Chondrocyte (in vitro differentiated cells): Measurements from ENCODE around the gene PDE10A. TPM values are rescaled to one million over a fixed set of nuclear protein-coding genes. Genes with fewer than 3 reads are reported as not detected.

ENCODE experiments used
- DNase-seq: peaks from one replicate; pipeline ENCODE4 v3.0.0; 2021; ENCODE audit warnings: mixed read lengths, low spot score
- H3K27ac Mint-ChIP-seq: one replicate; pipeline ENCODE4 v1.8.0; 2021; ENCODE audit warnings: mild to moderate bottlenecking, moderate library complexity, mixed read lengths; ENCODE audit not compliant: unreplicated experiment
- H3K27me3 Mint-ChIP-seq: 2 replicates; pipeline ENCODE4 v1.8.0; 2021; ENCODE audit warnings: low read depth, mixed read lengths
- H3K36me3 Mint-ChIP-seq: 2 replicates; pipeline ENCODE4 v1.8.0; 2021; ENCODE audit warnings: low read depth, mixed read lengths
- H3K4me1 Mint-ChIP-seq: 2 replicates; pipeline ENCODE4 v1.8.0; 2021; ENCODE audit warnings: low read depth, mild to moderate bottlenecking, mixed read lengths
- H3K4me3 Mint-ChIP-seq: one replicate; pipeline ENCODE4 v1.8.0; 2021; ENCODE audit warnings: mild to moderate bottlenecking, moderate library complexity, mixed read lengths; ENCODE audit not compliant: unreplicated experiment
- H3K9me3 Mint-ChIP-seq: 2 replicates; pipeline ENCODE4 v1.8.0; 2021; ENCODE audit warnings: low read depth, mixed read lengths
- total RNA-seq: library from RNA; stranded (reverse); gene quantifications from 3 replicates; pipeline ENCODE4 v1.2.1, GENCODE V29; 2021
- TF ChIP-seq, protein P1 (sequence below): fragments of 200-600 bp; sonication (generic); IDR thresholded peaks from 2 replicates; pipeline ENCODE4 v1.5.0; 2021; ENCODE audit warnings: antibody characterized with exemption, mild to moderate bottlenecking, moderate library complexity

The PDE10A gene
- total RNA-seq, 1 donor from 2014 or later = 13.7 TPM

DNA sequence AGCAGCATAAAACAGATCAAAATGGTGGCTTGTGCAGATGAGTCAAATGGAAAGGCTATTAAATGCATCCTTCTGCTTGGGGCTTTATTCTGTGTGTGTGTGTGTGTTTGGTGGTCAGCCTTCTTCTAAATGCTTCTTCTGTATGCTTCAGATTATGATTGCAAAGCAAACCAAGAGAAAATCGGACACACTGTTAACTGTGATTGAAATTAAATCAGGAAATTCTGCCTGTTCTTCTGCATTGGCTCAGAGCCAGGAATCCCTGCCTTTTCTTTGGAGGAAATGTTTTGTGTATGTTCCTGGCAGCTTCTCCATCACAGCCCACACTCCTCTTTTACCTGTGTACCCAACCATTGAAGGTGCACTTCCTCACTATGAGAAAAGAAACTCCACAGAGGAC lies 22.3 kb upstream of the PDE10A start:
- DNase-seq = no peak
- H3K9me3 Mint-ChIP-seq = peaks cover 3% of the 10 kb centered on the region
- TF ChIP-seq, protein P1, sequence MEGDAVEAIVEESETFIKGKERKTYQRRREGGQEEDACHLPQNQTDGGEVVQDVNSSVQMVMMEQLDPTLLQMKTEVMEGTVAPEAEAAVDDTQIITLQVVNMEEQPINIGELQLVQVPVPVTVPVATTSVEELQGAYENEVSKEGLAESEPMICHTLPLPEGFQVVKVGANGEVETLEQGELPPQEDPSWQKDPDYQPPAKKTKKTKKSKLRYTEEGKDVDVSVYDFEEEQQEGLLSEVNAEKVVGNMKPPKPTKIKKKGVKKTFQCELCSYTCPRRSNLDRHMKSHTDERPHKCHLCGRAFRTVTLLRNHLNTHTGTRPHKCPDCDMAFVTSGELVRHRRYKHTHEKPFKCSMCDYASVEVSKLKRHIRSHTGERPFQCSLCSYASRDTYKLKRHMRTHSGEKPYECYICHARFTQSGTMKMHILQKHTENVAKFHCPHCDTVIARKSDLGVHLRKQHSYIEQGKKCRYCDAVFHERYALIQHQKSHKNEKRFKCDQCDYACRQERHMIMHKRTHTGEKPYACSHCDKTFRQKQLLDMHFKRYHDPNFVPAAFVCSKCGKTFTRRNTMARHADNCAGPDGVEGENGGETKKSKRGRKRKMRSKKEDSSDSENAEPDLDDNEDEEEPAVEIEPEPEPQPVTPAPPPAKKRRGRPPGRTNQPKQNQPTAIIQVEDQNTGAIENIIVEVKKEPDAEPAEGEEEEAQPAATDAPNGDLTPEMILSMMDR = no peak
- no peak overlapping the region for H3K4me3 Mint-ChIP-seq
- peaks cover 3% of the 10 kb centered on the region for H3K4me1 Mint-ChIP-seq
- H3K27me3 Mint-ChIP-seq = peaks cover 2% of the 10 kb centered on the region
- H3K36me3 Mint-ChIP-seq = peaks cover 2% of the 10 kb centered on the region
- H3K27ac Mint-ChIP-seq = no peak overlapping the region

DNA sequence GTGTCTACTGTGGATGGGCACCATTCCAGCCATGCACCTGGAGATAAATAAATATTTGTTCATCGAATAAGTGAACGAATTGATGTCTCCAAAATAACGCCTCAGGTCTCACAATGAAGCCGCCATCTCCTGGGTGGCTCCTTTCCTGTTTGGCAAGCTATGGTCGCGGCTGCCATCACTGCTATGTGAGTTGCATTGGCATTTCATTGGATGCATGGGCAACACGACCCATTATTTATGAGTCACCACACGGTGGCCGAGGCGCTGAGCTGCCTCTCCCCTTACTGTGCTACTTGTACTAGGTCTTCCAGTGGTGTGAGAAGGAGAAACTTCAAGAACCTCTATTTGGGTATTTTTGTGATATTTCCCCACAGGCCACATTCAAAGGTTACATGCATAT lies 21.3 kb upstream of the PDE10A start:
- H3K4me3 Mint-ChIP-seq = no peak overlapping the region
- no peak overlapping the region for H3K27ac Mint-ChIP-seq
- H3K27me3 Mint-ChIP-seq = peaks cover 2% of the 10 kb centered on the region
- no peaks in the 10 kb centered on the region for H3K4me1 Mint-ChIP-seq
- TF ChIP-seq, protein P1 = no peak
- no peaks in the 10 kb centered on the region for H3K9me3 Mint-ChIP-seq
- no peak for DNase-seq
- H3K36me3 Mint-ChIP-seq = no peaks in the 10 kb centered on the region

DNA sequence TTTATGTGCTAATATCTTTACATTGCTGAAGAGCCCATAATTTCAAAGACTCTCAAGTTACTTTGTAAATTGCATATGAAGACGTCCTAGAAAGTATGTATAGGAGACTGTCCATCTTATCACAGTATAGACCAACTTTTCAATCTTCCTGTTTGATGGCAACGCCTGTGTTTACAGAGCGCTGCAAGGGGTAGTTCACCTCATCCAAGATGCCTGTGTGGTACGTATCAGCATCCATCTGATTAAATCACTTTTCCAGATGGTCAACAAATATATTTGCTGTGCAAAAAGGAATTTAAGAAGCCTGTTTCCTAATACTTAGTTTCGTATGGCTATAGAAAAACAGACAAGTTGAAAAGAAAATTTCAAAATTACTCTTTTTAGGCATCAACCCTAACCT lies 17.9 kb upstream of the PDE10A start:
- Mint-ChIP-seq H3K27me3 (no peaks in the 10 kb centered on the region), H3K27ac (no peak overlapping the region), H3K9me3 (no peaks in the 10 kb centered on the region), H3K36me3 (no peaks in the 10 kb centered on the region), H3K4me3 (no peak overlapping the region), H3K4me1 (no peaks in the 10 kb centered on the region)
- TF ChIP-seq, protein P1 = no peak
- no peak for DNase-seq

DNA sequence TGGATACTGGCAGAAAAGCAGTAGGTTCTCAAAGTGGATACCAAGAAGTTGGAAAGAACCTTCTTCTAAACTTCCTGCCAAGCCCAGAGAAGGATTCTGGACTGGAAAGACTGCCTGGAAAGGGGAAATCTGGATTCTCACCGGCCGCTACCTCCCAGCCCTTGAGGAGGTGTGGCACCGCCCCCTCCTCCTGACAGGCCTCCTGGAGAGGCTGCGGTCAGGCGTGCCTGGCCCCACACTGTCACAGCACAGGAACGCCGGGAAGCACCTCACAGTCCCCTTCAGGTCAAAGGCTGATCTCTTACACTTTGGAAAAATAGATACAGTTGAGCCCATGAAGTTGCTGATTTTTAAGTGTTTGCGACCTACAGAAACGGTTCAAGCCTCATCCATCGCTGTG lies 16.3 kb upstream of the PDE10A start:
- no peak for DNase-seq
- no peaks in the 10 kb centered on the region for H3K4me1 Mint-ChIP-seq
- TF ChIP-seq, protein P1 = no peak
- H3K27ac Mint-ChIP-seq = no peak overlapping the region
- H3K36me3 Mint-ChIP-seq = no peaks in the 10 kb centered on the region
- no peaks in the 10 kb centered on the region for H3K27me3 Mint-ChIP-seq
- no peak overlapping the region for H3K4me3 Mint-ChIP-seq
- H3K9me3 Mint-ChIP-seq = no peaks in the 10 kb centered on the region

DNA sequence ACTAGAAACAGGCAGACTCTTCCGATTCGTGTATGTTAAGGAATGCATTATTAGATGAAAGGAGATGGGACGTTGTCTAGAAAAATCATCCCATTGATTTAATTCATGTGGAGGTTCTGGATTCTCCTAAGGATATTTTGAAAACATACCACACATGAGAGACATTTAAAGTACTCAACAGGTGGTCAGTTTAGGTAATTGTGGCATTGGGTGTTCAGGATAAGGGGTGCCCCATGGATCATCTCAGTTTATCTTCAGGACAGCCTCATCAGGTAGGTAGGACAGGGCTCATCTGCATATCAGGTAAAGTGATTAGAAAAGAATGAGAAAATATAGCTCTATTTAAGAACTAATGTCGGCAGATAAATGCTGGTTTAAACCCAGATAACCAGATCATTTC lies 15.9 kb upstream of the PDE10A start:
- H3K27ac Mint-ChIP-seq = no peak overlapping the region
- no peaks in the 10 kb centered on the region for H3K9me3 Mint-ChIP-seq
- no peak overlapping the region for H3K4me3 Mint-ChIP-seq
- no peaks in the 10 kb centered on the region for H3K27me3 Mint-ChIP-seq
- H3K4me1 Mint-ChIP-seq = no peaks in the 10 kb centered on the region
- H3K36me3 Mint-ChIP-seq = no peaks in the 10 kb centered on the region
- TF ChIP-seq, protein P1 = no peak
- no peak for DNase-seq
